ENCODE data around the gene PRMT7.
A peak's percentile ranks its signal among the peaks of the same experiment; 100 is the strongest.

PRMT7 gene
- 49.2 to 84.4 (median 68.7) reads per million in 4 donors for total RNA-seq

- DNase-seq = peak; percentile 89 to 95 (median 90)
Measured at GRCh38 chr16:68310774-68311511, at the start of gene PRMT7, which contains the start of gene SLC7A6OS. Gene PRMT7, plus strand, starts transcription at chr16:68311019. Its CDS starts 4,961 bp downstream, at chr16:68315980. Gene SLC7A6OS, minus strand, starts transcription at chr16:68310946. Its CDS starts 20 bp downstream, at chr16:68310926.

GRCh38 chr16:68263559-68264127 is 47.2 kb upstream of the PRMT7 start:
- DNase-seq = no peak

- DNase-seq = peak; percentile 70 to 88 (median 77)
Measured at GRCh38 chr16:68264128-68265077, 46.4 kb upstream of the PRMT7 start, which contains the start of gene SLC7A6. Gene SLC7A6, plus strand, starts transcription at chr16:68264526. Its CDS starts 10,201 bp downstream, at chr16:68274727.

- DNase-seq = peak; percentile 26 to 54 (median 47)
Measured at GRCh38 chr16:68265078-68265920, 45.5 kb upstream of the PRMT7 start.

GRCh38 chr16:68267612-68268405 is 43.0 kb upstream of the PRMT7 start:
- no peak for DNase-seq

GRCh38 chr16:68269793-68270192 is 41.0 kb upstream of the PRMT7 start:
- no peak for DNase-seq

- no peak for DNase-seq
Measured at GRCh38 chr16:68270353-68270752, 40.5 kb upstream of the PRMT7 start.

- DNase-seq = peak in 3 of 5 donors; percentile 49 to 67 (median 67)
Measured at GRCh38 chr16:68272507-68273209, 38.2 kb upstream of the PRMT7 start.

GRCh38 chr16:68273459-68273858 is 37.4 kb upstream of the PRMT7 start:
- no peak for DNase-seq

GRCh38 chr16:68273896-68274295 is 36.9 kb upstream of the PRMT7 start:
- DNase-seq = no peak

- no peak for DNase-seq
Measured at GRCh38 chr16:68274441-68274840, 36.4 kb upstream of the PRMT7 start.

- peak in 3 of 5 donors; percentile 41 to 63 (median 45) for DNase-seq
Measured at GRCh38 chr16:68275611-68276191, 35.1 kb upstream of the PRMT7 start.

- no peak for DNase-seq
Measured at GRCh38 chr16:68276223-68276622, 34.6 kb upstream of the PRMT7 start.

GRCh38 chr16:68279726-68280558 is 30.9 kb upstream of the PRMT7 start:
- no peak for DNase-seq

- DNase-seq = no peak
Measured at GRCh38 chr16:68281368-68282063, 29.3 kb upstream of the PRMT7 start.

GRCh38 chr16:68282064-68282452 is 28.8 kb upstream of the PRMT7 start:
- no peak for DNase-seq

- DNase-seq = no peak
Measured at GRCh38 chr16:68283346-68283745, 27.5 kb upstream of the PRMT7 start.

Data from T-helper 1 cell (primary cell).